Trophoblast cell (in vitro differentiated cells and primary cell): ENCODE measurements around the gene SECTM1.

ENCODE experiments used
- DNase-seq, 2 donors: peaks; one replicate each; pipeline ENCODE4 v3.0.0-alpha.2; 2016
- H2AFZ ChIP-seq: 2 replicates; pipeline ENCODE4 v1.6.1; 2013; ENCODE audit warnings: low read length, moderate library complexity, mild to moderate bottlenecking; ENCODE audit not compliant: insufficient read depth, poor library complexity
- H2AK5ac ChIP-seq: 2 replicates; pipeline ENCODE4 v1.6.1; 2013; ENCODE audit warnings: mild to moderate bottlenecking, low read length
- H2BK120ac ChIP-seq: 2 replicates; pipeline ENCODE4 v1.6.1; 2013; ENCODE audit warnings: low read length, mild to moderate bottlenecking, moderate library complexity; ENCODE audit not compliant: insufficient read depth, poor library complexity
- H2BK12ac ChIP-seq: 2 replicates; pipeline ENCODE4 v1.6.1; 2013; ENCODE audit warnings: mild to moderate bottlenecking, low read length, moderate library complexity
- H2BK5ac ChIP-seq: 2 replicates; pipeline ENCODE4 v1.6.1; 2013; ENCODE audit warnings: low read length, low read depth, moderate library complexity, mild to moderate bottlenecking; ENCODE audit not compliant: poor library complexity
- H3K14ac ChIP-seq: 2 replicates; pipeline ENCODE4 v1.6.1; 2013; ENCODE audit warnings: mild to moderate bottlenecking, low read length
- H3K18ac ChIP-seq: 2 replicates; pipeline ENCODE4 v1.6.1; 2013; ENCODE audit warnings: mild to moderate bottlenecking, low read length
- H3K23ac ChIP-seq: 2 replicates; pipeline ENCODE4 v1.6.1; 2013; ENCODE audit warnings: low read length
- H3K27ac ChIP-seq: 2 replicates; pipeline ENCODE4 v1.5.1; 2013; ENCODE audit warnings: low read depth, mild to moderate bottlenecking, inconsistent platforms, low read length, moderate library complexity
- H3K27me3 ChIP-seq: 2 replicates; pipeline ENCODE4 v1.6.1; 2013; ENCODE audit warnings: inconsistent platforms, mild to moderate bottlenecking, low read length, moderate library complexity; ENCODE audit not compliant: insufficient read depth
- H3K36me3 ChIP-seq, 2 experiments: 1 replicate in 1 of 2; 2 replicates in 1 of 2; pipeline ENCODE4 v1.6.1; 2013; ENCODE audit warnings: low read length in 2 of 2, mild to moderate bottlenecking in 2 of 2, moderate library complexity in 1 of 2; ENCODE audit not compliant: insufficient read depth in 2 of 2, control insufficient read depth in 1 of 2
- H3K4ac ChIP-seq: 2 replicates; pipeline ENCODE4 v1.6.1; 2013; ENCODE audit warnings: low read depth, mild to moderate bottlenecking, low read length, moderate library complexity
- H3K4me1 ChIP-seq, 2 experiments: 1 replicate in 1 of 2; 2 replicates in 1 of 2; pipeline ENCODE4 v1.6.1; 2013; ENCODE audit warnings: low read length in 2 of 2, mild to moderate bottlenecking in 2 of 2, moderate library complexity in 1 of 2; ENCODE audit not compliant: insufficient read depth in 2 of 2, control insufficient read depth in 1 of 2
- H3K4me2 ChIP-seq: 2 replicates; pipeline ENCODE4 v1.6.1; 2013; ENCODE audit warnings: inconsistent platforms, mild to moderate bottlenecking, low read length, moderate library complexity
- H3K4me3 ChIP-seq: 2 replicates; pipeline ENCODE4 v1.5.1; 2013; ENCODE audit warnings: mild to moderate bottlenecking, low read depth, low read length, inconsistent platforms
- H3K79me1 ChIP-seq: one replicate; pipeline ENCODE4 v1.6.1; 2013; ENCODE audit warnings: low read length
- H3K79me2 ChIP-seq: 2 replicates; pipeline ENCODE4 v1.6.1; 2013; ENCODE audit warnings: low read length, mild to moderate bottlenecking; ENCODE audit not compliant: control insufficient read depth, insufficient read depth, poor library complexity
- H3K9ac ChIP-seq: 2 replicates; pipeline ENCODE4 v1.6.1; 2013; ENCODE audit warnings: mild to moderate bottlenecking, low read length
- H3K9me3 ChIP-seq: 2 replicates; pipeline ENCODE4 v1.6.1; 2013; ENCODE audit warnings: low read depth, mild to moderate bottlenecking, control low read depth, inconsistent platforms, low read length; ENCODE audit not compliant: insufficient read depth
- H4K12ac ChIP-seq: 2 replicates; pipeline ENCODE4 v1.6.1; 2013; ENCODE audit warnings: low read depth, mild to moderate bottlenecking, low read length, moderate library complexity
- H4K8ac ChIP-seq: 2 replicates; pipeline ENCODE4 v1.6.1; 2013; ENCODE audit warnings: low read depth, mild to moderate bottlenecking, low read length, moderate library complexity
- H4K91ac ChIP-seq: one replicate; pipeline ENCODE4 v1.6.1; 2013; ENCODE audit warnings: low read depth, mild to moderate bottlenecking, low read length, moderate library complexity
- WGBS: extraction: QIAGEN DNeasy Blood & Tissue Kit; methylation state at CpG from one replicate; pipeline ENCODE4 v1.1.7; 2013; ENCODE audit warnings: missing lambda C conversion rate; ENCODE audit not compliant: insufficient read length, insufficient coverage; ENCODE audit errors: extremely low coverage; 5-methylcytosine and 5-hydroxymethylcytosine counted together

The SECTM1 gene

DNA sequence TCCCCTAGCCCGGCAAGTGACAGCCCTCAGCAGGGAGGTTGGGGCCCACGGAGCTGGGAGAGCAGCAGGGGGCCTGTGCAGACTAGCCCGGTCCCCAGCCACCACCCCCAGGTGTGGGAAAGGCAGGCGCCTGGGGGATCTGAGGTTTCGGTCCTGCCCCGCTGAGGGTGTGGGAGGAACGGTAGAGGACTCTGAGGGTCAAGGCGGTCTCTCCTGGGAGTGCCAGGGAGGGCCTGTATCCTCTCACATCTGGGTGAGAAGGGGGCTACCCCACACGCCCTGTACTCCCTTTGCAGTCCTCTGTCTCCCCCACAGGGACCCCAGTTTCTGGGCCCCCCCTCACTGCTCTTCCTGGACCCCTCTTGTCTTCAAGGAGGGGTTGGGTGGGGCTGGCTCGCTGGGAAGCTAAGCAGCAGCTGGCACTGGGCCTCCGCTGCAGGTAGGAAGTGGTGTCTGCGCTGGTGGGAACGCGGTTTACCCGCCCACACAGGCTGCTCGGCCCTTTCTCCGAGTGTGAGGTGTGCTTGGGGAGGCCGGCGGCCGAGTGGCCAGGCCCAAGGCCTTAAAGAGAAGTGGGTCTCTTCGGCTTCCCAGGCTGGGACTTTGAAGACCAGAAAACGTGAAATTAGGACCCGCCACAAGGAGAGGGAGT, 31.5 kb downstream of the SECTM1 start:
- Histone ChIP-seq H3K4ac (no peak overlapping the region), H3K23ac (no peak overlapping the region), H3K79me1 (no peaks in the 10 kb centered on the region), H2AK5ac (no peak overlapping the region), H2BK5ac (no peak overlapping the region), H3K4me1 (peaks cover 0 to 2% of the 10 kb centered on the region in 2 experiments), H2BK12ac (no peak overlapping the region), H3K4me3 (no peak overlapping the region), H4K91ac (no peak overlapping the region), H3K9me3 (no peaks in the 10 kb centered on the region), H3K79me2 (no peaks in the 10 kb centered on the region), H3K9ac (no peak overlapping the region), H2AFZ (no peak overlapping the region), H4K12ac (no peak overlapping the region), H3K27ac (no peak overlapping the region), H4K8ac (no peak overlapping the region), H3K14ac (no peak overlapping the region), H3K4me2 (no peak overlapping the region), H3K27me3 (no peaks in the 10 kb centered on the region), H3K18ac (no peak overlapping the region), H3K36me3 (no peaks in the 10 kb centered on the region), H2BK120ac (no peak overlapping the region)
- no CpG with 5 or more reads among the region's 23 CpGs for WGBS
- no peak for DNase-seq

DNA sequence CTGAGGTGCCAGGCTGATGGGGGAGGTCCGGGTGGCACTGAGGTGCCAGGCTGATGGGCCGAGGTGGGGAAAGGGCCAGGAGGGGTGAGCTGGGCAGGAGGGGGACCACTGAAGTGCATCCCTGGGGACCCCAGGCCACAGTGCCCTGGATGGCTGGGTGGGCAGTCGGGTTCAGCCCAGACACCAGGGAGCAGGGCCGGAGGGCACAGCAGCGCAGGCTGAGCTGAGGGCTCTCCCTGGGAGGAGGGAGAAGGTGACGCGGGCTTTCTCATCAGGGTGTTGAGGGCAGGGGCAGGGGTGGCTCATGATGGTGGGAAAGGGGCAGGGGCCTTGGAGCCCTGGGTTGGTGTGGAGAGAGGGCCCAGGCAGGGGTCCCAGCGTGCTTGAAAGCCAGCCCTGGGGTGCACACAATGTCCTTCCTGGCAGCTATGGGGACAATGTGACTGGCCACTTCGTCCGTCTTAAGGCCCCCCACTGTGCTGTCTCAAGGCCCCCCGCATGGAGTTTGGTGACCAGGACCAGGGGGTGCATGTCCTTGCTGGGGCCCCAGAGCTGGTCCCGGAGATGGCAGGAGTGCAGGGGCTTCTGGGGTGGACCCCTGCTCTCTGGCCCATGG, 32.2 kb downstream of the SECTM1 start:
- H3K27me3 ChIP-seq = no peaks in the 10 kb centered on the region
- no peak overlapping the region for H3K14ac ChIP-seq
- no peak for DNase-seq
- no peak overlapping the region for H3K18ac ChIP-seq
- no peak overlapping the region for H3K9ac ChIP-seq
- no peaks in the 10 kb centered on the region for H3K9me3 ChIP-seq
- H3K79me1 ChIP-seq = no peaks in the 10 kb centered on the region
- H2AK5ac ChIP-seq = no peak overlapping the region
- H4K91ac ChIP-seq = no peak overlapping the region
- no peak overlapping the region for H3K23ac ChIP-seq
- H2BK120ac ChIP-seq = no peak overlapping the region
- no peaks in the 10 kb centered on the region for H3K36me3 ChIP-seq
- no peak overlapping the region for H2AFZ ChIP-seq
- no peak overlapping the region for H3K4me2 ChIP-seq
- no CpG with 5 or more reads among the region's 12 CpGs for WGBS
- H3K4me3 ChIP-seq = no peak overlapping the region
- H4K12ac ChIP-seq = no peak overlapping the region
- no peak overlapping the region for H3K4ac ChIP-seq
- no peak overlapping the region for H4K8ac ChIP-seq
- no peak overlapping the region for H2BK5ac ChIP-seq
- H3K79me2 ChIP-seq = no peaks in the 10 kb centered on the region
- no peak overlapping the region for H3K27ac ChIP-seq
- H3K4me1 ChIP-seq = peaks cover 0 to 2% of the 10 kb centered on the region in 2 experiments
- no peak overlapping the region for H2BK12ac ChIP-seq

DNA sequence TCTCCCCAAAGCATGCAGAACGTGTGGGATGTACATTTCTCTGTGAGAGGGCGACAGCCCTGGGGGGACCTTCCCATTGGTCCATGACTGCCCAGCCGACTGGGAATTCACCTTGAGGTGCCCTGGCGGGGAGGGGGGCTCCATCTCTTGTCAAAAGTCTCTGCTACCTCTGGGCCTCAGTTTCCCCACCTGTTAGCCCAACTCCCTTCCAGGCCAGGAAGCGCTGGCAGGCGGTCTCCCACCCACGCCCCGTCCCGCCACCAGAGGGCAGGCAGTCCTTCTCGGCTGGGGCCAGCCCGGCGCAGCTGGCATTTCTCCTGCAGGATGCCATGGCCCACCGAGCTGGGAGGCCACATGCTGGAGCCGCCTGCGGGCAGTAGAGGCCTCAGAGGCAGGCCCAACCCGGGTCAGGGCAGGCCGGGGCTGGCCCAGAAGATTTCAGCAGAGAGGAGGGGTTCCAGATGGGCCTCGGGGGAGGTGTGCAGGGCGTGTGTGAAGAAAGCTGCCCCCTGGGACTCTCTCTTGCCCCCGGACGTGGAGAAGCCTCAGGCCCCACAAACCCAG, 32.8 kb downstream of the SECTM1 start:
- Histone ChIP-seq H2BK5ac (no peak overlapping the region), H3K4me2 (no peak overlapping the region), H3K23ac (no peak overlapping the region), H3K27me3 (no peaks in the 10 kb centered on the region), H3K9me3 (no peaks in the 10 kb centered on the region), H2AFZ (no peak overlapping the region), H3K27ac (no peak overlapping the region), H4K8ac (no peak overlapping the region), H4K91ac (no peak overlapping the region), H3K36me3 (no peaks in the 10 kb centered on the region), H3K79me1 (no peaks in the 10 kb centered on the region), H3K14ac (no peak overlapping the region), H2BK120ac (no peak overlapping the region), H3K18ac (no peak overlapping the region), H3K4me3 (no peak overlapping the region), H3K79me2 (no peaks in the 10 kb centered on the region), H2BK12ac (no peak overlapping the region), H4K12ac (no peak overlapping the region), H3K9ac (no peak overlapping the region), H3K4me1 (peaks cover 0 to 2% of the 10 kb centered on the region in 2 experiments), H2AK5ac (no peak overlapping the region), H3K4ac (no peak overlapping the region)
- DNase-seq = peak; percentile 30 to 56
- WGBS = no CpG with 5 or more reads among the region's 21 CpGs

DNA sequence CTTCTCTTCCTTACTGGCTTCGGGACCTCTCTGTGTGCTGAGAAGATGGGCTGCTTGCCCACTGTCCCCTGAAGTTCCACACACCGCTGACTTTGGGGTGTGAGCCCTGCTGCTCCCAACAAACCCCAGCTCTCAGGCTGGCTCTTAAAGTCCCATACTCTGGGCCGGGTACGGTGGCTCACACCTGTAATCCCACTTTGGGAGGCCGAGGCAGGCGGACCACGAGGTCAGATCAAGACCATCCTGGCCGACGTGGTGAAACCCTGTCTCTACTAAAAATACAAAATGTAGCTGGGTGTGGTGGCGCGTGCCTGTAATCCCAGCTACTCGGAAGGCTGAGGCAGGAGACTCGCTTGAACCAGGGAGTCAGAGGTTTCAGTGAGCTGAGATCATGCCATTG, 33.3 kb downstream of the SECTM1 start:
- Histone ChIP-seq H3K27ac (no peak overlapping the region), H3K4me2 (no peak overlapping the region), H3K14ac (no peak overlapping the region), H3K27me3 (no peaks in the 10 kb centered on the region), H3K18ac (no peak overlapping the region), H4K91ac (no peak overlapping the region), H3K4me3 (no peak overlapping the region), H2BK5ac (no peak overlapping the region), H2AK5ac (no peak overlapping the region), H3K23ac (no peak overlapping the region), H2AFZ (no peak overlapping the region), H4K12ac (no peak overlapping the region), H3K4me1 (peaks cover 0 to 2% of the 10 kb centered on the region in 2 experiments), H3K9me3 (no peaks in the 10 kb centered on the region), H2BK12ac (no peak overlapping the region), H2BK120ac (no peak overlapping the region), H3K4ac (no peak overlapping the region), H3K9ac (no peak overlapping the region), H4K8ac (no peak overlapping the region), H3K79me1 (no peaks in the 10 kb centered on the region), H3K36me3 (no peaks in the 10 kb centered on the region), H3K79me2 (no peaks in the 10 kb centered on the region)
- DNase-seq = no peak
- no CpG with 5 or more reads among the region's 13 CpGs for WGBS
